GM18867 (cell line): ENCODE results near the gene PPP1R1A.

Experiments
- ATAC-seq: cut with Tn5 transposase; IDR thresholded peaks from one replicate; pipeline ENCODE4 v1.9.1; 2021; ENCODE audit warnings: mild to moderate bottlenecking, moderate library complexity; ENCODE audit not compliant: unreplicated experiment

Gene PPP1R1A

DNA sequence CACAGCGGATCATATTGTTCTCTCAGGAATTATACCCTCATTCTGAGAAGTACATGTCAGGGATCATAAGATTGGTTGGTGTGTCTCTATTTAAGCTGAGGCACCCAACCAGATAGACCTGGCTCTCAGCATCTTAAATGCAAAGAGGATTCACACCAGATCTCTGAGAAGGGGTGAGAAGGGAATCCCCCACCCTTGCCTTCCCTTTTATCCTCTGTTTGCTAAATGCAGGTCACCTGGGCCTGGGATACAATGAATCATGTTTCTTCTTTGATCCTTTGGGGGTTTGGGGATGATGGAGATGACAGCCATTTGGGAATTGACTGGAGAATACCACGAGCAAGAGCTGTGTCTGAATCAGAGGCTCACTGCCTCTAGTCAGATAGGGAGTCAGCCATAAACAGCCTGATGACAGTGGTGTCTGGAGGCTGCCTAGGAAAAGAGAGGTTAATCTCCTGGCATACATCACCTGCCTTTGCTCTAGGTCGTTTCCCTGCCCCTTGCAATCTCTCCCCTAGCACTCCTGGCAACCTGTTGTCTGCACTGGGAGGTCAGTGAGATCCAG, 50.2 kb downstream of the PPP1R1A start:
- ATAC-seq, result no peak

DNA sequence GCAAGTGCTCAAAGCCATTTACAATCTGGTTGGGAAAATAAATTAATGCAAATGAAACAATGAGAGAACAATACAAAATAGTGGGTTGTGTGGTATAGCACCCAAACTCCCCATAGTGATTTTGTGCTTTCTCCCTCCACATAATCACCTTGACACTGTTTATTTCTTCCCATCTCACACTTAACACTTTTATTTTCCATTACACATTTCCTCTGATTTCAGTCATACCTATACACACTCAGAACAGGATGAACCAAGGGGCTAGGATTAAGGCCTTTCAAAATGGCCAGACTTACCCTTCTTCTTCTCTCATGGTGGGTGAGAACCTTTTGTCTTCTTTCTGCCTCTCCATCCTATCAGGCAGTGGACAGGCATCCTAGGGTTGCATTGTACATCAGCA, 53.0 kb downstream of the PPP1R1A start:
- no peak for ATAC-seq

DNA sequence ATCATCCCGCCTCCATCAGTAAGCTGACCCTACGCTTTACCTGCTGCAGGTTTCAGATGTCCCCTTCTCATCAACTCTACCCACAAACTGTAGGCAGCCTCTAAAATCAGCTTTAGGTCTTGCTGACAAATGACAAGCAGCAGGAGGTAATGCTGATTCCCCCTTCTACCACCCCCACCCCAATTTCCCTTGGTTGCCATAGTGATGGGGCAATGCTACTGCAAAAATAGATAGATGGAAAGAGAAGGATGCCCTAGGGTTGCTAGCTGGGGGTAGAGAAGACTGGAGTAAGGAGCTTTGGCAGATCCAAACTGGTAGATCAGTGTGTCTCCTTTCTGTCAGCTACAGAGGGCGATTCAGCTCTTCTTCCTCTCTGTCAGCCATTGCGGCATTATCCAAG, 58.9 kb downstream of the PPP1R1A start:
- no peak for ATAC-seq
